SK-N-SH (cell line): ENCODE results near the gene KCNQ2. TPM values are rescaled to one million over a fixed set of nuclear protein-coding genes. Genes with fewer than 3 reads are reported as not detected.

Experiments used
- CTCF ChIA-PET: fragments of 300-600, 350-600 bp; formaldehyde crosslinking; extraction: SDS; loops from one replicate; lab custom pipeline; 2021; lab: Yijun Ruan, JAX
- POLR2A ChIA-PET: fragments of 350-600 bp; sonication (Branson Sonifier 250); formaldehyde crosslinking; extraction: SDS; loops from one replicate; lab custom pipeline; 2020; ENCODE audit warnings: antibody characterized with exemption, inconsistent platforms; lab: Yijun Ruan, JAX
- DNase-seq: peaks from one replicate; pipeline ENCODE4 v3.0.0; 2012
- H2AFZ ChIP-seq: fragments of 200-600 bp; sonication (generic); 2 replicates; pipeline ENCODE4 v1.8.1; 2016; ENCODE audit warnings: antibody characterized with exemption, mild to moderate bottlenecking, low read depth
- H3F3A ChIP-seq: fragments of 200-600 bp; sonication (generic); replicated peaks from 2 replicates; pipeline ENCODE3; 2016; ENCODE audit warnings: antibody characterized with exemption, mild to moderate bottlenecking; ENCODE audit not compliant: insufficient read depth
- H3K27ac ChIP-seq, 2 experiments: fragments of 200-500 bp in 1 of 2; fragments of 200-600 bp in 1 of 2; sonication (Bioruptor generic) in 1 of 2; sonication (generic), shearing (Covaris generic) in 1 of 2; 2 replicates each; pipeline versions ENCODE4 v1.5.1 to v1.6.1; 2014 to 2016; ENCODE audit warnings: low read depth in 2 of 2, inconsistent platforms in 1 of 2, low read length in 1 of 2, mild to moderate bottlenecking in 1 of 2, mixed read lengths in 1 of 2
- H3K27me3 ChIP-seq: fragments of 200-600 bp; sonication (generic), shearing (Covaris generic); 2 replicates; pipeline ENCODE4 v1.6.1; 2016; ENCODE audit warnings: mixed run types; ENCODE audit not compliant: insufficient read depth
- H3K36me3 ChIP-seq, 2 experiments: fragments of 200-500 bp in 1 of 2; fragments of 200-600 bp in 1 of 2; sonication (Bioruptor generic) in 1 of 2; sonication (generic) in 1 of 2; replicated peaks in 1 of 2; 2 replicates each; pipeline versions ENCODE3 to v1.5.1; 2014 to 2016; ENCODE audit warnings: low read length in 1 of 2, mild to moderate bottlenecking in 1 of 2; ENCODE audit not compliant: insufficient read depth in 2 of 2, control insufficient read depth in 1 of 2
- H3K4me1 ChIP-seq, 2 experiments: fragments of 200-500 bp in 1 of 2; fragments of 200-600 bp in 1 of 2; sonication (Bioruptor generic) in 1 of 2; sonication (generic), shearing (Covaris generic) in 1 of 2; 2 replicates each; pipeline versions ENCODE4 v1.5.1 to v1.6.1; 2014 to 2016; ENCODE audit warnings: low read depth in 1 of 2, low read length in 1 of 2, mixed run types in 1 of 2; ENCODE audit not compliant: insufficient read depth in 2 of 2, control insufficient read depth in 1 of 2
- H3K4me2 ChIP-seq: fragments of 200-600 bp; sonication (generic), shearing (Covaris generic); 2 replicates; pipeline ENCODE4 v1.6.1; 2017; ENCODE audit warnings: mixed run types
- H3K4me3 ChIP-seq, 2 experiments: fragments of 200-500 bp in 1 of 2; fragments of 200-600 bp in 1 of 2; sonication (Bioruptor generic) in 1 of 2; sonication (generic), shearing (Covaris generic) in 1 of 2; 2 replicates each; pipeline versions ENCODE4 v1.5.1 to v1.8.1; 2014 to 2016; ENCODE audit warnings: low read depth in 2 of 2, inconsistent platforms in 1 of 2, low read length in 1 of 2, mild to moderate bottlenecking in 1 of 2, mixed read lengths in 1 of 2, moderate library complexity in 1 of 2
- H3K79me2 ChIP-seq: fragments of 200-600 bp; sonication (generic); 2 replicates; pipeline ENCODE4 v1.8.1; 2017; ENCODE audit warnings: mild to moderate bottlenecking; ENCODE audit not compliant: insufficient read depth
- H3K9ac ChIP-seq: fragments of 200-600 bp; sonication (generic); 2 replicates; pipeline ENCODE4 v1.6.1; 2017; ENCODE audit warnings: mixed run types
- H3K9me2 ChIP-seq: fragments of 200-600 bp; sonication (generic); 2 replicates; pipeline ENCODE4 v1.6.1; 2017; ENCODE audit warnings: mixed run types
- H3K9me3 ChIP-seq: fragments of 200-600 bp; sonication (generic); 2 replicates; pipeline ENCODE4 v1.6.1; 2017; ENCODE audit warnings: mixed run types, mild to moderate bottlenecking, moderate library complexity
- H4K20me1 ChIP-seq: fragments of 200-600 bp; sonication (generic); 2 replicates; pipeline ENCODE4 v1.6.1; 2017; ENCODE audit warnings: mild to moderate bottlenecking, mixed run types; ENCODE audit not compliant: insufficient read depth
- EP300 ChIP-seq, 2 experiments: IDR thresholded peaks; 2 replicates each; pipeline versions ENCODE4 v1.4.0 to v1.6.1; 2012; ENCODE audit warnings: borderline replicate concordance in 1 of 2, low read depth in 1 of 2, low read length in 1 of 2
- EZH2phosphoT487 ChIP-seq: fragments of 200-600 bp; sonication (generic); IDR thresholded peaks from 2 replicates; pipeline ENCODE4 v1.6.1; 2017; ENCODE audit warnings: low read depth, mixed run types, mild to moderate bottlenecking, antibody characterized with exemption, moderate library complexity, borderline replicate concordance
- FOSL2 ChIP-seq: IDR thresholded peaks from 2 replicates; pipeline ENCODE4 v1.4.0; 2012; ENCODE audit warnings: low read depth, mild to moderate bottlenecking, moderate library complexity, borderline replicate concordance
- FOXM1 ChIP-seq: IDR thresholded peaks from 2 replicates; pipeline ENCODE4 v1.4.0; 2012; ENCODE audit warnings: low read depth, mild to moderate bottlenecking
- GABPA ChIP-seq: IDR thresholded peaks from 2 replicates; pipeline ENCODE4 v1.4.0; 2012; ENCODE audit warnings: low read depth, mild to moderate bottlenecking
- GATA2 ChIP-seq: sonication (generic); formaldehyde crosslinking; IDR thresholded peaks from 2 replicates; pipeline ENCODE4 v1.5.0; 2020; ENCODE audit warnings: mild to moderate bottlenecking, missing genetic modification reagents
- MXI1 ChIP-seq: IDR thresholded peaks from 2 replicates; pipeline ENCODE4 v1.6.1; 2012; ENCODE audit warnings: mild to moderate bottlenecking, low read depth, low read length, improper control_type of control experiment
- NFIC ChIP-seq: IDR thresholded peaks from 2 replicates; pipeline ENCODE4 v1.4.0; 2012; ENCODE audit warnings: borderline replicate concordance
- NRF1 ChIP-seq: IDR thresholded peaks from 2 replicates; pipeline ENCODE4 v1.6.1; 2012; ENCODE audit warnings: low read depth, mild to moderate bottlenecking, low read length
- RAD21 ChIP-seq: IDR thresholded peaks from 2 replicates; pipeline ENCODE4 v1.6.1; 2012; ENCODE audit warnings: mild to moderate bottlenecking, low read length
- RCOR1 ChIP-seq: fragments of 150-350 bp; IDR thresholded peaks from 2 replicates; pipeline ENCODE4 v1.6.1; 2017; ENCODE audit warnings: antibody characterized with exemption, low read length
- RXRA ChIP-seq: IDR thresholded peaks from 2 replicates; pipeline ENCODE4 v1.4.0; 2012; ENCODE audit warnings: low read depth, mild to moderate bottlenecking, borderline replicate concordance
- TAF1 ChIP-seq: IDR thresholded peaks from 2 replicates; pipeline ENCODE4 v1.6.1; 2012; ENCODE audit warnings: low read depth, mild to moderate bottlenecking, low read length, moderate library complexity, borderline replicate concordance
- TEAD4 ChIP-seq: IDR thresholded peaks from 2 replicates; pipeline ENCODE4 v1.4.0; 2012; ENCODE audit warnings: mild to moderate bottlenecking, borderline replicate concordance; ENCODE audit not compliant: insufficient read depth
- YY1 ChIP-seq: IDR thresholded peaks from 2 replicates; pipeline ENCODE4 v1.4.0; 2012; ENCODE audit warnings: low read depth, mild to moderate bottlenecking
- WGBS: methylation state at CpG from one replicate; pipeline ENCODE4 v1.1.6; 2017; ENCODE audit warnings: low lambda C conversion rate; 5-methylcytosine and 5-hydroxymethylcytosine counted together
- polyA plus RNA-seq, 3 experiments: library from polyadenylated mRNA; depleted of rRNA; stranded (reverse); fragments of >200 nt; gene quantifications; 2 replicates each; pipeline ENCODE4 v1.2.3, GENCODE V29; 2012
- TF ChIP-seq, protein P1 (sequence below): fragments of 200-600 bp; sonication (generic); IDR thresholded peaks from 2 replicates; pipeline ENCODE4 v1.6.1; 2017; ENCODE audit warnings: antibody characterized with exemption, mild to moderate bottlenecking, moderate library complexity
- TF ChIP-seq, protein P2 (sequence below): IDR thresholded peaks from 2 replicates; pipeline ENCODE4 v1.6.1; 2012; ENCODE audit warnings: mild to moderate bottlenecking, low read depth, low read length, moderate library complexity
- TF ChIP-seq, protein P3 (sequence below): fragments of 150-350 bp; IDR thresholded peaks from 2 replicates; pipeline ENCODE4 v1.6.1; 2016; ENCODE audit warnings: mild to moderate bottlenecking, low read depth, low read length
- TF ChIP-seq, protein P4 (sequence below): IDR thresholded peaks from 2 replicates; pipeline ENCODE4; 2012
- TF ChIP-seq, protein P5 (sequence below): fragments of 150-350 bp; IDR thresholded peaks from 2 replicates; pipeline ENCODE4 v1.6.1; 2017; ENCODE audit warnings: antibody characterized with exemption, low read length, low read depth, borderline replicate concordance

The KCNQ2 gene
- polyA plus RNA-seq, 1 of the 3 experiments (the other 2 are of a cell fraction): 3.9 TPM

DNA sequence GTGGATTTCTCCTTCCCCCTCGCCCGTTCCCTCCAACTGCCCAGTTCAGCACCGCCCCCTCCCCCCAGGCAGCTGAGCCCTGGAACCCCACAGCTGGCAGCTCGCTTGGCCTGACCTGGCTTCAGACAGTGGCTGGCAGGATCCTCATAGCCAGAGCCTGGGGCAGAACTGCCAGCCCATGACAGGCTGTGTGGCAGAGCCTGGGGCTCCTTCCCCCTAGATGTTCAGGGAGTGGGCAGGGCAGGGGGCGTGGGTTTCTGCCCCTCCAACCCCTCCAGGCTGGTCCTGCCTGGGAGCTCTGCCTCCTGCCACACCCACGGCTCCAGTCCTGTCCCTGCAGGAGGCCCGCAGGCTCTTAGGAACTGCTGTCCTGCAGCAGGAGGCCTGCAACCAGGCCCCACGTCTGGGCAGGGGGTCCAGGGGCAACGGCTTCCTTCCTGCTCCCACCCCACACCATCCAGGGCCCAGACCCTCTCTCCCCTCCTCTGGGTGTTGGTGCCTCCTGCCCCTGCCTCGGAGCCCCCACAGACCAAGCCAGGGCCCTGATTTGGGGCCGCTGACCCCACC lies 9.6 kb upstream of the KCNQ2 start (continued):
- TF ChIP-seq, protein P1, sequence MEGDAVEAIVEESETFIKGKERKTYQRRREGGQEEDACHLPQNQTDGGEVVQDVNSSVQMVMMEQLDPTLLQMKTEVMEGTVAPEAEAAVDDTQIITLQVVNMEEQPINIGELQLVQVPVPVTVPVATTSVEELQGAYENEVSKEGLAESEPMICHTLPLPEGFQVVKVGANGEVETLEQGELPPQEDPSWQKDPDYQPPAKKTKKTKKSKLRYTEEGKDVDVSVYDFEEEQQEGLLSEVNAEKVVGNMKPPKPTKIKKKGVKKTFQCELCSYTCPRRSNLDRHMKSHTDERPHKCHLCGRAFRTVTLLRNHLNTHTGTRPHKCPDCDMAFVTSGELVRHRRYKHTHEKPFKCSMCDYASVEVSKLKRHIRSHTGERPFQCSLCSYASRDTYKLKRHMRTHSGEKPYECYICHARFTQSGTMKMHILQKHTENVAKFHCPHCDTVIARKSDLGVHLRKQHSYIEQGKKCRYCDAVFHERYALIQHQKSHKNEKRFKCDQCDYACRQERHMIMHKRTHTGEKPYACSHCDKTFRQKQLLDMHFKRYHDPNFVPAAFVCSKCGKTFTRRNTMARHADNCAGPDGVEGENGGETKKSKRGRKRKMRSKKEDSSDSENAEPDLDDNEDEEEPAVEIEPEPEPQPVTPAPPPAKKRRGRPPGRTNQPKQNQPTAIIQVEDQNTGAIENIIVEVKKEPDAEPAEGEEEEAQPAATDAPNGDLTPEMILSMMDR: no peak
- TF ChIP-seq, protein P2, sequence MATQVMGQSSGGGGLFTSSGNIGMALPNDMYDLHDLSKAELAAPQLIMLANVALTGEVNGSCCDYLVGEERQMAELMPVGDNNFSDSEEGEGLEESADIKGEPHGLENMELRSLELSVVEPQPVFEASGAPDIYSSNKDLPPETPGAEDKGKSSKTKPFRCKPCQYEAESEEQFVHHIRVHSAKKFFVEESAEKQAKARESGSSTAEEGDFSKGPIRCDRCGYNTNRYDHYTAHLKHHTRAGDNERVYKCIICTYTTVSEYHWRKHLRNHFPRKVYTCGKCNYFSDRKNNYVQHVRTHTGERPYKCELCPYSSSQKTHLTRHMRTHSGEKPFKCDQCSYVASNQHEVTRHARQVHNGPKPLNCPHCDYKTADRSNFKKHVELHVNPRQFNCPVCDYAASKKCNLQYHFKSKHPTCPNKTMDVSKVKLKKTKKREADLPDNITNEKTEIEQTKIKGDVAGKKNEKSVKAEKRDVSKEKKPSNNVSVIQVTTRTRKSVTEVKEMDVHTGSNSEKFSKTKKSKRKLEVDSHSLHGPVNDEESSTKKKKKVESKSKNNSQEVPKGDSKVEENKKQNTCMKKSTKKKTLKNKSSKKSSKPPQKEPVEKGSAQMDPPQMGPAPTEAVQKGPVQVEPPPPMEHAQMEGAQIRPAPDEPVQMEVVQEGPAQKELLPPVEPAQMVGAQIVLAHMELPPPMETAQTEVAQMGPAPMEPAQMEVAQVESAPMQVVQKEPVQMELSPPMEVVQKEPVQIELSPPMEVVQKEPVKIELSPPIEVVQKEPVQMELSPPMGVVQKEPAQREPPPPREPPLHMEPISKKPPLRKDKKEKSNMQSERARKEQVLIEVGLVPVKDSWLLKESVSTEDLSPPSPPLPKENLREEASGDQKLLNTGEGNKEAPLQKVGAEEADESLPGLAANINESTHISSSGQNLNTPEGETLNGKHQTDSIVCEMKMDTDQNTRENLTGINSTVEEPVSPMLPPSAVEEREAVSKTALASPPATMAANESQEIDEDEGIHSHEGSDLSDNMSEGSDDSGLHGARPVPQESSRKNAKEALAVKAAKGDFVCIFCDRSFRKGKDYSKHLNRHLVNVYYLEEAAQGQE: no peak
- TF ChIP-seq FOSL2 (no peak), FOXM1 (no peak), YY1 (no peak), RCOR1 (no peak), EP300 (IDR thresholded peaks at IDR 0.05; ENCODE audit: borderline replicate concordance in 1 of 2, low read depth in 1 of 2, low read length in 1 of 2) (no peak), EZH2phosphoT487 (no peak)
- TF ChIP-seq, protein P3, sequence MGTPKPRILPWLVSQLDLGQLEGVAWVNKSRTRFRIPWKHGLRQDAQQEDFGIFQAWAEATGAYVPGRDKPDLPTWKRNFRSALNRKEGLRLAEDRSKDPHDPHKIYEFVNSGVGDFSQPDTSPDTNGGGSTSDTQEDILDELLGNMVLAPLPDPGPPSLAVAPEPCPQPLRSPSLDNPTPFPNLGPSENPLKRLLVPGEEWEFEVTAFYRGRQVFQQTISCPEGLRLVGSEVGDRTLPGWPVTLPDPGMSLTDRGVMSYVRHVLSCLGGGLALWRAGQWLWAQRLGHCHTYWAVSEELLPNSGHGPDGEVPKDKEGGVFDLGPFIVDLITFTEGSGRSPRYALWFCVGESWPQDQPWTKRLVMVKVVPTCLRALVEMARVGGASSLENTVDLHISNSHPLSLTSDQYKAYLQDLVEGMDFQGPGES: no peak

DNA sequence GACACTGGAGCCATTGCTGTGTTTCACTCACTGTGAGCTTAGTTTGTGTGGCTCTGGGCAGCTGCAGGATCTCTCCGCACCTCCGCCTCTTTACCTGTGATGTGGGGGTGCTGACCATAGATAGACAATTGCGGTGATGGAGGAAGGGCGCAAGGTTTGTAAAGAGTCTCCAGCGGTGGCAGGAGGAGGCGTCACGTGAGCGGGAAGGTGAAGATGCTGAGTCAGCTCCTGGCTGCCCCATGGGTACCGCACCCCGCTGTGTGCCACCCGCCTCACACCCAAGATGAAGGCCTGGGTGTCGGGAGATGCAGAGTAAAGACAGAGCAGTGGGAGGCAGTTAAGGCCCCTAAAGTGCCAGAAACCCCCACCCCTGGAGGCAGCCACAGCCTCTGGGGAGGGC lies 9.0 kb upstream of the KCNQ2 start:
- no peaks in the 10 kb centered on the region for H3F3A ChIP-seq
- no peaks in the 10 kb centered on the region for H3K36me3 ChIP-seq
- H2AFZ ChIP-seq: no peak overlapping the region
- DNase-seq: no peak
- H4K20me1 ChIP-seq: no peaks in the 10 kb centered on the region
- no peaks in the 10 kb centered on the region for H3K9me2 ChIP-seq
- H3K79me2 ChIP-seq: no peaks in the 10 kb centered on the region
- 89% methylated on average over 12 of the region's 12 CpGs for WGBS
- no peaks in the 10 kb centered on the region for H3K9me3 ChIP-seq
- H3K4me3 ChIP-seq: no peak overlapping the region
- H3K27ac ChIP-seq: peak overlapping the region in 1 of 2 experiments; percentile 17; a peak in 1 of 4 replicates
- no peaks in the 10 kb centered on the region for H3K27me3 ChIP-seq
- TF ChIP-seq, protein P4, sequence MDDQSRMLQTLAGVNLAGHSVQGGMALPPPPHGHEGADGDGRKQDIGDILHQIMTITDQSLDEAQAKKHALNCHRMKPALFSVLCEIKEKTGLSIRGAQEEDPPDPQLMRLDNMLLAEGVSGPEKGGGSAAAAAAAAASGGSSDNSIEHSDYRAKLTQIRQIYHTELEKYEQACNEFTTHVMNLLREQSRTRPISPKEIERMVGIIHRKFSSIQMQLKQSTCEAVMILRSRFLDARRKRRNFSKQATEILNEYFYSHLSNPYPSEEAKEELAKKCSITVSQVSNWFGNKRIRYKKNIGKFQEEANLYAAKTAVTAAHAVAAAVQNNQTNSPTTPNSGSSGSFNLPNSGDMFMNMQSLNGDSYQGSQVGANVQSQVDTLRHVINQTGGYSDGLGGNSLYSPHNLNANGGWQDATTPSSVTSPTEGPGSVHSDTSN: no peak
- TF ChIP-seq, protein P3: no peak
- TF ChIP-seq GATA2 (CRISPR knock-in tag) (no peak), TEAD4 (no peak), RCOR1 (no peak), MXI1 (no peak), FOXM1 (no peak), RAD21 (no peak), TAF1 (no peak), GABPA (no peak), NFIC (no peak), NRF1 (no peak), EP300 (IDR thresholded peaks at IDR 0.05; ENCODE audit: borderline replicate concordance in 1 of 2, low read depth in 1 of 2, low read length in 1 of 2) (no peak), RXRA (no peak)
- TF ChIP-seq, protein P5, sequence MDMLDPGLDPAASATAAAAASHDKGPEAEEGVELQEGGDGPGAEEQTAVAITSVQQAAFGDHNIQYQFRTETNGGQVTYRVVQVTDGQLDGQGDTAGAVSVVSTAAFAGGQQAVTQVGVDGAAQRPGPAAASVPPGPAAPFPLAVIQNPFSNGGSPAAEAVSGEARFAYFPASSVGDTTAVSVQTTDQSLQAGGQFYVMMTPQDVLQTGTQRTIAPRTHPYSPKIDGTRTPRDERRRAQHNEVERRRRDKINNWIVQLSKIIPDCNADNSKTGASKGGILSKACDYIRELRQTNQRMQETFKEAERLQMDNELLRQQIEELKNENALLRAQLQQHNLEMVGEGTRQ: no peak
- H3K4me1 ChIP-seq: peaks cover 0 to 65% of the 10 kb centered on the region in 2 experiments; a peak in 1 of 4 replicates
- CTCF ChIA-PET: interaction anchor here (1.3 to 5.9 kb wide), 8 partner anchors 11 to 172 kb away, joined by 3 to 53 read pairs (median 7); no protein-coding TSS in a partner anchor
- POLR2A ChIA-PET: interaction anchor here (1.2 kb wide), 1 partner anchor 11 kb away, joined by 5 read pairs; no protein-coding TSS in a partner anchor
- no peak overlapping the region for H3K4me2 ChIP-seq
- no peak overlapping the region for H3K9ac ChIP-seq
